Gastroesophageal sphincter (tissue), 4 donors: ENCODE data around the gene OR10H3. TPM values are rescaled to one million over a fixed set of nuclear protein-coding genes. Genes with fewer than 3 reads are reported as not detected.
A peak's percentile ranks its signal among the peaks of the same experiment; 100 is the strongest.
"Not testable (repeated sequence)": the region's sequence is repeated elsewhere in the genome, so short reads cannot be mapped to it uniquely, and the experiment has no call there.

Source experiments
- ATAC-seq: fragments of 150-250 bp; one replicate; pipeline ENCODE4 v1.9.1; 2016; ENCODE audit warnings: mild to moderate bottlenecking, moderate library complexity
- H3K27ac ChIP-seq, 4 donors: fragments of 200-600 bp; sonication (generic) in 3 of 4; 1 replicate in 3 of 4; 2 replicates in 1 of 4; pipeline ENCODE4 v1.5.1; 2016 to 2019
- H3K27me3 ChIP-seq: fragments of 200-600 bp; sonication (generic); one replicate; pipeline ENCODE4 v1.5.1; 2019
- H3K36me3 ChIP-seq, 2 donors: fragments of 200-600 bp; sonication (generic); one replicate each; pipeline ENCODE4 v1.5.1; 2019; ENCODE audit warnings: control low read depth in 1 of 2
- H3K4me1 ChIP-seq, 3 donors: fragments of 200-600 bp; sonication (generic); 1 replicate in 2 of 3; 2 replicates in 1 of 3; pipeline ENCODE4 v1.5.1; 2016 to 2019; ENCODE audit warnings: control low read depth in 2 of 3
- H3K4me3 ChIP-seq, 2 donors: fragments of 200-600 bp; sonication (generic); one replicate each; pipeline ENCODE4 v1.5.1; 2019; ENCODE audit warnings: mild to moderate bottlenecking in 1 of 2, moderate library complexity in 1 of 2
- H3K9me3 ChIP-seq, 3 donors: fragments of 200-600 bp; sonication (generic); one replicate each; pipeline ENCODE4 v1.5.1; 2017 to 2019; ENCODE audit warnings: control low read depth in 2 of 3
- CTCF ChIP-seq, 4 experiments: fragments of 200-600 bp in 2 of 4; fragments of 450-650 bp in 2 of 4; sonication (generic) in 1 of 4; IDR thresholded peaks; one replicate each; pipeline ENCODE4 v1.5.1; 2017 to 2019; ENCODE audit warnings: antibody characterized with exemption in 4 of 4, mild to moderate bottlenecking in 2 of 4, moderate library complexity in 2 of 4
- EP300 ChIP-seq: sonication (generic); formaldehyde crosslinking; IDR thresholded peaks from one replicate; pipeline ENCODE4 v1.6.1; 2017; ENCODE audit warnings: antibody characterized with exemption, mild to moderate bottlenecking
- POLR2A ChIP-seq, 2 donors: fragments of 450-650 bp; IDR thresholded peaks; one replicate each; pipeline ENCODE4 v1.6.1; 2017; ENCODE audit warnings: antibody characterized with exemption in 2 of 2, mild to moderate bottlenecking in 2 of 2, moderate library complexity in 1 of 2
- POLR2AphosphoS5 ChIP-seq: sonication (generic); formaldehyde crosslinking; IDR thresholded peaks from one replicate; pipeline ENCODE4 v1.6.1; 2017; ENCODE audit warnings: antibody characterized with exemption
- WGBS, 2 donors: methylation state at CpG; one replicate each; pipeline ENCODE4 v1.1.5; 2018; ENCODE audit warnings: low coverage in 1 of 2; 5-methylcytosine and 5-hydroxymethylcytosine counted together
- total RNA-seq, 4 donors: library from RNA; depleted of rRNA; stranded (reverse); fragments of >200 nt; gene quantifications; one replicate each; pipeline ENCODE4 v1.1.0, GENCODE V29; 2016

OR10H3 gene
- total RNA-seq, 4 donors from 2014 or later, result not detected

- Histone ChIP-seq H3K4me3 (no peak overlapping the region), H3K27ac (peak overlapping the region in 1 of 4 donors; percentile 80), H3K27me3 (no peaks in the 10 kb centered on the region), H3K36me3 (no peaks in the 10 kb centered on the region), H3K9me3 (no peaks in the 10 kb centered on the region), H3K4me1 (peaks cover 6 to 34% (median 16%) of the 10 kb centered on the region in 3 donors)
- WGBS, 2 donors, result 78 to 80% methylated on average over 1 to 3 of the region's 5 CpGs
- TF ChIP-seq POLR2A (IDR thresholded peaks at IDR 0.05) (no peak), POLR2AphosphoS5 (no peak), EP300 (no peak), CTCF (IDR thresholded peaks at IDR 0.05) (no peak)
- no peak for ATAC-seq
Measured at GRCh38 chr19:15781661-15782060, 43.9 kb downstream of the OR10H3 start.

- WGBS, 2 donors, result 83% methylated on average over 1 of the region's 3 CpGs; no CpG with 5 or more reads in 1 of the 2 donors
- no peaks in the 10 kb centered on the region for H3K36me3 ChIP-seq
- TF ChIP-seq EP300 (no peak), POLR2AphosphoS5 (no peak), CTCF (IDR thresholded peaks at IDR 0.05) (no peak), POLR2A (IDR thresholded peaks at IDR 0.05) (no peak)
- ATAC-seq, result no peak
- H3K9me3 ChIP-seq, result no peaks in the 10 kb centered on the region
- no peak overlapping the region for H3K27ac ChIP-seq
- H3K4me3 ChIP-seq, result no peak overlapping the region
- peaks cover under 1% of the 10 kb centered on the region for H3K27me3 ChIP-seq
- peaks cover 6 to 33% (median 16%) of the 10 kb centered on the region in 3 donors for H3K4me1 ChIP-seq
Measured at GRCh38 chr19:15782211-15782610, 44.4 kb downstream of the OR10H3 start.

GRCh38 chr19:15782896-15783295 lies 45.1 kb downstream of the OR10H3 start:
- H3K4me3 ChIP-seq, H3K27ac ChIP-seq, H3K27me3 ChIP-seq, ATAC-seq, H3K36me3 ChIP-seq, H3K9me3 ChIP-seq: not testable (repeated sequence)
- WGBS, 2 donors, result 68% methylated on average over 4 of the region's 7 CpGs; no CpG with 5 or more reads in 1 of the 2 donors
- H3K4me1 ChIP-seq, result peaks cover 6 to 27% (median 16%) of the 10 kb centered on the region in 3 donors

- no peak within 1 kb of the TSS for H3K4me3 ChIP-seq
- TF ChIP-seq POLR2A (IDR thresholded peaks at IDR 0.05), result no peak
- no peak for TF ChIP-seq POLR2AphosphoS5
- no peak for TF ChIP-seq CTCF (IDR thresholded peaks at IDR 0.05)
- TF ChIP-seq EP300, result no peak
- no peak within 1 kb of the TSS for H3K27ac ChIP-seq
- no peaks in the 10 kb centered on the region for H3K36me3 ChIP-seq
- H3K9me3 ChIP-seq, result no peaks in the 10 kb centered on the region
- 43% methylated on average over 2 of the region's 6 CpGs; no CpG with 5 or more reads in 1 of the 2 donors for WGBS, 2 donors
- H3K4me1 ChIP-seq, result no peaks in the 10 kb centered on the region
- ATAC-seq, result no peak
- H3K27me3 ChIP-seq, result peaks cover 34% of the 10 kb centered on the region
Measured at GRCh38 chr19:15787611-15788155, 49.9 kb downstream of the OR10H3 start, which contains the start of gene OR10H5. OR10H5 (plus strand) TSS chr19:15787661; CDS start chr19:15794049, 6,388 bp downstream.

GRCh38 chr19:15788594-15789270 lies 50.9 kb downstream of the OR10H3 start:
- no peak for TF ChIP-seq CTCF (IDR thresholded peaks at IDR 0.05)
- TF ChIP-seq EP300, result no peak
- TF ChIP-seq POLR2AphosphoS5, result no peak
- no peak for TF ChIP-seq POLR2A (IDR thresholded peaks at IDR 0.05)
- 57 to 85% methylated on average over 2 to 4 of the region's 4 CpGs for WGBS, 2 donors
- Histone ChIP-seq H3K27me3 (peaks cover 34% of the 10 kb centered on the region), H3K27ac (no peak overlapping the region), H3K36me3 (no peaks in the 10 kb centered on the region), H3K4me1 (no peaks in the 10 kb centered on the region), H3K4me3 (no peak overlapping the region), H3K9me3 (no peaks in the 10 kb centered on the region)
- ATAC-seq, result no peak
